HG03103 (cell line): Measurements from ENCODE around the gene DLX5.

Experiments used
- ATAC-seq: cut with Tn5 transposase; IDR thresholded peaks from one replicate; pipeline ENCODE4 v1.9.1; 2021; ENCODE audit warnings: low read depth; ENCODE audit not compliant: unreplicated experiment

The DLX5 gene

GRCh38 chr7:97018791-97019531 lies 5.7 kb downstream of the DLX5 start:
- no peak for ATAC-seq

GRCh38 chr7:97018126-97018601 lies 6.5 kb downstream of the DLX5 start:
- ATAC-seq = no peak

GRCh38 chr7:97017192-97018125 lies 7.2 kb downstream of the DLX5 start:
- no peak for ATAC-seq

- no peak for ATAC-seq
Measured at GRCh38 chr7:97016381-97017191, 8.0 kb downstream of the DLX5 start.

GRCh38 chr7:97015756-97016380 lies 8.8 kb downstream of the DLX5 start:
- ATAC-seq = no peak

- ATAC-seq = no peak
Measured at GRCh38 chr7:97015279-97015678, 9.4 kb downstream of the DLX5 start.

- no peak for ATAC-seq
Measured at GRCh38 chr7:97014145-97014750, 10.4 kb downstream of the DLX5 start.

GRCh38 chr7:97013845-97014134 lies 10.8 kb downstream of the DLX5 start:
- no peak for ATAC-seq

GRCh38 chr7:97013134-97013844 lies 11.3 kb downstream of the DLX5 start:
- ATAC-seq = no peak

GRCh38 chr7:97012365-97013133 lies 12.1 kb downstream of the DLX5 start:
- ATAC-seq = no peak

- ATAC-seq = no peak
Measured at GRCh38 chr7:97011536-97012364, 12.9 kb downstream of the DLX5 start.

GRCh38 chr7:97011104-97011503 lies 13.5 kb downstream of the DLX5 start:
- no peak for ATAC-seq

- ATAC-seq = no peak
Measured at GRCh38 chr7:97009753-97010732, 14.6 kb downstream of the DLX5 start.

- no peak for ATAC-seq
Measured at GRCh38 chr7:97008275-97008917, 16.2 kb downstream of the DLX5 start.

GRCh38 chr7:97007583-97007861 lies 17.1 kb downstream of the DLX5 start:
- ATAC-seq = no peak

- ATAC-seq = no peak
Measured at GRCh38 chr7:97006816-97007582, 17.6 kb downstream of the DLX5 start.
